ENCODE results near the gene A2M. TPM values are rescaled to one million over a fixed set of nuclear protein-coding genes. Genes with fewer than 3 reads are reported as not detected.

A2M gene
- total RNA-seq, 1 experiment from 2014 or later: not detected

DNA sequence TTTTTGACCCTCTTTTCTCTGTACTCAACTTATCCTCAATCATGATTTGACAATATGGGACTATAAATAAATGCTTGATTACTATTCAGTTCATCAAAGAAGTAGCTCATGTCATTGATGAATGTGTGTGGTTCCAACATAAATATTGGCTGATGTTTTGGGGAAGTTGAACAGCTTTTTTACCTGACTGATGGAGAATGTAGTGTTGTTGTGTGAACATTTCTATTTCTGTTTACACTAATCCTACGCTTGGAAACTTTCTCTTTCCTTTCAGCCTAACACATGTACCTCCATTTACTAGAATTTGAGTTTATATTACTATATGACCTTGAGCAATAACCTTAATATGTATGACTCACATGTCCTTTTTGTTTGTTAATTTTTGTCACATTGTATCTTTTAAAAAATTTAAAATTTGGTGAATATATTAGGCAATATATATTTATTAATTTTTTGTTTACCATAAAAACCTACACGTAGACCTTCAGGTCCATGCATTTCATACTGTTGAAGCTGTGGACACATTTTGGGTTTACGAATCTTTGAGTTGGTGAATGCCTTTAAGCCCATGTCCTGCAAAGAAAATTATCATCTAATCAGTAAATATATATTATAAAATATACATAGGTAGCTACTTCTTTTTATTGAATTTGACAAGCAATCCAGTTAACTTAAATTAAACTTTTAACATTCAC is 21.1 kb downstream of the A2M start:
- no peaks in the 10 kb centered on the region for H3K9me2 ChIP-seq (replicated peaks; ENCODE audit: low read length)
- no TSS peak for BruUV-seq (replicated peaks)
- ChIA-PET CTCF (no interaction called here), POLR2A (ENCODE audit: unreplicated experiment) (no interaction called here)
- H3K9ac ChIP-seq (ENCODE audit: low read length): no peak overlapping the region
- H3K27ac ChIP-seq (ENCODE audit: low read length): no peak overlapping the region
- H3K4me1 ChIP-seq (ENCODE audit: insufficient read depth, low read length): no peaks in the 10 kb centered on the region
- H3K9me3 ChIP-seq (ENCODE audit: low read length): no peaks in the 10 kb centered on the region
- DNase-seq (no peak), ATAC-seq (no peak)
- intact Hi-C loops (cut with micrococcal nuclease): no loop called here
- 0 out of 2 replicates have a peak, but pooled peaks cover 21% of the 10 kb centered on the region for H3K27me3 ChIP-seq (ENCODE audit: low read length)
- no peak overlapping the region for H3K4me2 ChIP-seq (ENCODE audit: low read length)
- H2AFZ ChIP-seq (ENCODE audit: low read length): no peak overlapping the region
- no peaks in the 10 kb centered on the region for H3K79me2 ChIP-seq (ENCODE audit: low read length)
- no peaks in the 10 kb centered on the region for H3F3A ChIP-seq (ENCODE audit: low read length, unreplicated experiment)
- no peak overlapping the region for H3K4me3 ChIP-seq (ENCODE audit: low read length)
- TF ChIP-seq EZH2phosphoT487 (IDR thresholded peaks at IDR 0.05; ENCODE audit: borderline replicate concordance, low read length) (no peak), EZH2 (IDR thresholded peaks at IDR 0.05; ENCODE audit: low read length, unreplicated experiment) (no peak)
- TF ChIP-seq, protein P1, sequence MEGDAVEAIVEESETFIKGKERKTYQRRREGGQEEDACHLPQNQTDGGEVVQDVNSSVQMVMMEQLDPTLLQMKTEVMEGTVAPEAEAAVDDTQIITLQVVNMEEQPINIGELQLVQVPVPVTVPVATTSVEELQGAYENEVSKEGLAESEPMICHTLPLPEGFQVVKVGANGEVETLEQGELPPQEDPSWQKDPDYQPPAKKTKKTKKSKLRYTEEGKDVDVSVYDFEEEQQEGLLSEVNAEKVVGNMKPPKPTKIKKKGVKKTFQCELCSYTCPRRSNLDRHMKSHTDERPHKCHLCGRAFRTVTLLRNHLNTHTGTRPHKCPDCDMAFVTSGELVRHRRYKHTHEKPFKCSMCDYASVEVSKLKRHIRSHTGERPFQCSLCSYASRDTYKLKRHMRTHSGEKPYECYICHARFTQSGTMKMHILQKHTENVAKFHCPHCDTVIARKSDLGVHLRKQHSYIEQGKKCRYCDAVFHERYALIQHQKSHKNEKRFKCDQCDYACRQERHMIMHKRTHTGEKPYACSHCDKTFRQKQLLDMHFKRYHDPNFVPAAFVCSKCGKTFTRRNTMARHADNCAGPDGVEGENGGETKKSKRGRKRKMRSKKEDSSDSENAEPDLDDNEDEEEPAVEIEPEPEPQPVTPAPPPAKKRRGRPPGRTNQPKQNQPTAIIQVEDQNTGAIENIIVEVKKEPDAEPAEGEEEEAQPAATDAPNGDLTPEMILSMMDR (conservative IDR thresholded peaks at IDR 0.05; ENCODE audit: low read depth, low read length): no peak
- no peaks in the 10 kb centered on the region for H4K20me1 ChIP-seq (ENCODE audit: low read length)
- H3K36me3 ChIP-seq (ENCODE audit: low read depth, low read length): no peaks in the 10 kb centered on the region

DNA sequence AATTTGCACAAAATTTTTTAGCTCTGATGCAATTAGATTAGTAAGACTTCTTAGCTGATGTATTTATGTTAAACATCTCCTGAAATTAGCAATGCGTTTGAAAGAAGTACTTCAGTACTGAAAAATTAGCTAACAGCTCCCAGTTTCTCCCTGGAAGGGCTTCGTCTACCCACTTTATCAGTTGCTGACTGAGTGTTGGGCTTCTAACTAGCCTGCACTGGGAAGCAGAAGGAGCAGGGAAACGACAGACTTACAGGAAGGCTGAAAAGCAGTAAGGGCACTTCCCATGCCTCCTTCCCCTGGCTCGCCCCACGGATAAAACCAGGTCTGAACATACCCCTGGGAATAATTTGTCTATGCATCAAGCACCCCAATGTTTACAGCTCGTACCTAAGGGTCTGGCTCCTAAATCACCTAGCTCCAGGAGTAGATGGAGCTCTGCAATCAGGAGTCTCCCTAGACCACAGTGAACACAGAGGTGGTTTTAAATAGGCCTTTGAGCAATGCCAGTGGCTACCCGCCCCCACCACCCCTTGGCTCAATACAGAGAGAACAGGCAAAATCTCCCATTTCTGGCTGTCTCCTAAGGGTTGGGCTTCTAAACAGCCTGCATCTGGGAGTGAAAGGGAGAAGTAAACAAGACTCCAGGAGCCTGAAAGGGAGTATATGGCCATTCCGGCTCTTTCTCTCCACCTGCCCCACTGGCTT is 23.7 kb downstream of the A2M start:
- Histone ChIP-seq H3K27me3 (ENCODE audit: low read length) (0 out of 2 replicates have a peak, but pooled peaks cover 10% of the 10 kb centered on the region), H4K20me1 (ENCODE audit: low read length) (no peaks in the 10 kb centered on the region), H2AFZ (ENCODE audit: low read length) (no peak overlapping the region), H3K79me2 (ENCODE audit: low read length) (no peaks in the 10 kb centered on the region), H3K4me2 (ENCODE audit: low read length) (no peak overlapping the region), H3K4me3 (ENCODE audit: low read length) (no peak overlapping the region), H3K4me1 (ENCODE audit: insufficient read depth, low read length) (no peaks in the 10 kb centered on the region), H3K27ac (ENCODE audit: low read length) (no peak overlapping the region), H3F3A (ENCODE audit: low read length, unreplicated experiment) (no peaks in the 10 kb centered on the region), H3K9me3 (ENCODE audit: low read length) (no peaks in the 10 kb centered on the region), H3K9me2 (replicated peaks; ENCODE audit: low read length) (no peaks in the 10 kb centered on the region), H3K9ac (ENCODE audit: low read length) (no peak overlapping the region), H3K36me3 (ENCODE audit: low read depth, low read length) (no peaks in the 10 kb centered on the region)
- ChIA-PET CTCF (no interaction called here), POLR2A (ENCODE audit: unreplicated experiment) (no interaction called here)
- intact Hi-C loops (cut with micrococcal nuclease): no loop called here
- DNase-seq (no peak), ATAC-seq (no peak)
- no TSS peak for BruUV-seq (replicated peaks)
- TF ChIP-seq EZH2phosphoT487 (IDR thresholded peaks at IDR 0.05; ENCODE audit: borderline replicate concordance, low read length) (no peak), EZH2 (IDR thresholded peaks at IDR 0.05; ENCODE audit: low read length, unreplicated experiment) (no peak)
- TF ChIP-seq, protein P1 (conservative IDR thresholded peaks at IDR 0.05; ENCODE audit: low read depth, low read length): no peak

DNA sequence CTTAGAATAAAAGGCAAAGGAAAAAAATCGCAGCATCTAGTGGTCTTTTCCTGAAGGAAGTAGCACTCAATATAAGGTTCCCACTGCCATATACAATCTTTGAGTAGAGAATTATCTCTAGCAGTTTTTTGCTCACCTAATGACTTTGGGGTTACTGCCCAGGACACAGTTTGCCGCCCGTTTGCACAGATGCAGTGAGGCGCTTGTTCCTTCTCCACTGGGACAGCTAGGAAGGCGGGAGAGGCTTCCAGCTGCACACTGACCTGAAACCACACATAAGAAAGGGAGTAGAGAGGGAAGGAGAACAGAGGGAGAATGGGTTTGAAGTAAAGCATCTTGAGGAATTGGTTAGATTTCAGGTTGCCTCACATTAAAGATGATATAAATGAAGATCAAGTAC is 25.5 kb downstream of the A2M start:
- TF ChIP-seq EZH2phosphoT487 (IDR thresholded peaks at IDR 0.05; ENCODE audit: borderline replicate concordance, low read length): no peak
- TF ChIP-seq EZH2 (IDR thresholded peaks at IDR 0.05; ENCODE audit: low read length, unreplicated experiment): no peak
- TF ChIP-seq, protein P1 (conservative IDR thresholded peaks at IDR 0.05; ENCODE audit: low read depth, low read length): no peak
- no peak for ATAC-seq
- intact Hi-C loops (cut with micrococcal nuclease): no loop called here

More for the DNA sequence above, 25.5 kb downstream of the A2M start:
- no peak overlapping the region for H3K27ac ChIP-seq (ENCODE audit: low read length)
- POLR2A ChIA-PET (ENCODE audit: unreplicated experiment): no interaction called here
- no TSS peak for BruUV-seq (replicated peaks)
- H3F3A ChIP-seq (ENCODE audit: low read length, unreplicated experiment): no peaks in the 10 kb centered on the region
- no peak overlapping the region for H3K9ac ChIP-seq (ENCODE audit: low read length)
- H3K4me3 ChIP-seq (ENCODE audit: low read length): no peak overlapping the region
- no peak overlapping the region for H3K4me2 ChIP-seq (ENCODE audit: low read length)
- H3K9me2 ChIP-seq (replicated peaks; ENCODE audit: low read length): no peaks in the 10 kb centered on the region
- no peaks in the 10 kb centered on the region for H3K4me1 ChIP-seq (ENCODE audit: insufficient read depth, low read length)
- no peak for DNase-seq
- CTCF ChIA-PET: no interaction called here
- H4K20me1 ChIP-seq (ENCODE audit: low read length): no peaks in the 10 kb centered on the region
- no peaks in the 10 kb centered on the region for H3K9me3 ChIP-seq (ENCODE audit: low read length)
- no peaks in the 10 kb centered on the region for H3K79me2 ChIP-seq (ENCODE audit: low read length)
- 0 out of 2 replicates have a peak, but pooled peaks cover 10% of the 10 kb centered on the region for H3K27me3 ChIP-seq (ENCODE audit: low read length)
- no peaks in the 10 kb centered on the region for H3K36me3 ChIP-seq (ENCODE audit: low read depth, low read length)
- H2AFZ ChIP-seq (ENCODE audit: low read length): no peak overlapping the region

All from PC-3 (cell line).